Measurements from ENCODE around the gene WDR64. TPM values are rescaled to one million over a fixed set of nuclear protein-coding genes. Genes with fewer than 3 reads are reported as not detected.

Gene WDR64
- total and polyA plus RNA-seq, 2 experiments from 2014 or later: not detected

DNA sequence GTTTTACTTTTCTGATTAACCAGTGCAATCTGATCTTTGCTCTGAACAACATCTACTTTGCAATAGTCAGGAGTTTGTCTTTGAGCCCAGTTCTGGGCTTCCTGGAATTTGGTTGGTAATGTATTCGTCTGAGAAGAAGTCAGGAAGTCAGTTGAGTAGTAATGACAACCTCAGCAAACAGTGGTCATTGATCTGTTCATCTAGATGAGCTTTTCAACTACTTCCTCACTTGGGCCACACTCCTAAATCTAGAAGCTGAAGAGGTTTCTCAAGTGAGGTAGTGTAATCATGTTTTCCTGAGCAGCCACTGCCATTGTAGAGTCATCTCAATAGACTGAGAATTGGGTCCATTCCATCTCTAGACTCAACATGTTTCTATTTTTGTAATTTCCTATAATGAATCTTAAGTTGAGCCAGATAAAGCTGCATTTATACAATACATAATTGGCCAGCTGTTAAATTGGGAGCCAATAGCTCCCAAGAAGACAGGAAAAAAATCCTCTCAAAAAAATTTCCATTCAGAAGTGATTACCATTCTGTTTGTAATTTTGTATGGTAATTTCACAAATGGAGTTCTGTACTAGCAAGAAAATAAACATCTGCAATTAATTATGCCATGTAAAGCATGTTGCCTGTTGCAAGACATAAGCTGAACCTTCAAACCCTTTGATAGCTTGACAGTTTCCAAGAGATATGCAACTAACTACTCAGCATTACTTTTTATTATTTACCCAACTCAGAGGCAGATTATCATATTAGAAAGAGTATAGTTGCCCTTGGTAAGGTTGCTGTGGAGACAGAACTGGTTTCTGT, 49.6 kb downstream of the WDR64 start (continued):
- TF ChIP-seq, protein P1, sequence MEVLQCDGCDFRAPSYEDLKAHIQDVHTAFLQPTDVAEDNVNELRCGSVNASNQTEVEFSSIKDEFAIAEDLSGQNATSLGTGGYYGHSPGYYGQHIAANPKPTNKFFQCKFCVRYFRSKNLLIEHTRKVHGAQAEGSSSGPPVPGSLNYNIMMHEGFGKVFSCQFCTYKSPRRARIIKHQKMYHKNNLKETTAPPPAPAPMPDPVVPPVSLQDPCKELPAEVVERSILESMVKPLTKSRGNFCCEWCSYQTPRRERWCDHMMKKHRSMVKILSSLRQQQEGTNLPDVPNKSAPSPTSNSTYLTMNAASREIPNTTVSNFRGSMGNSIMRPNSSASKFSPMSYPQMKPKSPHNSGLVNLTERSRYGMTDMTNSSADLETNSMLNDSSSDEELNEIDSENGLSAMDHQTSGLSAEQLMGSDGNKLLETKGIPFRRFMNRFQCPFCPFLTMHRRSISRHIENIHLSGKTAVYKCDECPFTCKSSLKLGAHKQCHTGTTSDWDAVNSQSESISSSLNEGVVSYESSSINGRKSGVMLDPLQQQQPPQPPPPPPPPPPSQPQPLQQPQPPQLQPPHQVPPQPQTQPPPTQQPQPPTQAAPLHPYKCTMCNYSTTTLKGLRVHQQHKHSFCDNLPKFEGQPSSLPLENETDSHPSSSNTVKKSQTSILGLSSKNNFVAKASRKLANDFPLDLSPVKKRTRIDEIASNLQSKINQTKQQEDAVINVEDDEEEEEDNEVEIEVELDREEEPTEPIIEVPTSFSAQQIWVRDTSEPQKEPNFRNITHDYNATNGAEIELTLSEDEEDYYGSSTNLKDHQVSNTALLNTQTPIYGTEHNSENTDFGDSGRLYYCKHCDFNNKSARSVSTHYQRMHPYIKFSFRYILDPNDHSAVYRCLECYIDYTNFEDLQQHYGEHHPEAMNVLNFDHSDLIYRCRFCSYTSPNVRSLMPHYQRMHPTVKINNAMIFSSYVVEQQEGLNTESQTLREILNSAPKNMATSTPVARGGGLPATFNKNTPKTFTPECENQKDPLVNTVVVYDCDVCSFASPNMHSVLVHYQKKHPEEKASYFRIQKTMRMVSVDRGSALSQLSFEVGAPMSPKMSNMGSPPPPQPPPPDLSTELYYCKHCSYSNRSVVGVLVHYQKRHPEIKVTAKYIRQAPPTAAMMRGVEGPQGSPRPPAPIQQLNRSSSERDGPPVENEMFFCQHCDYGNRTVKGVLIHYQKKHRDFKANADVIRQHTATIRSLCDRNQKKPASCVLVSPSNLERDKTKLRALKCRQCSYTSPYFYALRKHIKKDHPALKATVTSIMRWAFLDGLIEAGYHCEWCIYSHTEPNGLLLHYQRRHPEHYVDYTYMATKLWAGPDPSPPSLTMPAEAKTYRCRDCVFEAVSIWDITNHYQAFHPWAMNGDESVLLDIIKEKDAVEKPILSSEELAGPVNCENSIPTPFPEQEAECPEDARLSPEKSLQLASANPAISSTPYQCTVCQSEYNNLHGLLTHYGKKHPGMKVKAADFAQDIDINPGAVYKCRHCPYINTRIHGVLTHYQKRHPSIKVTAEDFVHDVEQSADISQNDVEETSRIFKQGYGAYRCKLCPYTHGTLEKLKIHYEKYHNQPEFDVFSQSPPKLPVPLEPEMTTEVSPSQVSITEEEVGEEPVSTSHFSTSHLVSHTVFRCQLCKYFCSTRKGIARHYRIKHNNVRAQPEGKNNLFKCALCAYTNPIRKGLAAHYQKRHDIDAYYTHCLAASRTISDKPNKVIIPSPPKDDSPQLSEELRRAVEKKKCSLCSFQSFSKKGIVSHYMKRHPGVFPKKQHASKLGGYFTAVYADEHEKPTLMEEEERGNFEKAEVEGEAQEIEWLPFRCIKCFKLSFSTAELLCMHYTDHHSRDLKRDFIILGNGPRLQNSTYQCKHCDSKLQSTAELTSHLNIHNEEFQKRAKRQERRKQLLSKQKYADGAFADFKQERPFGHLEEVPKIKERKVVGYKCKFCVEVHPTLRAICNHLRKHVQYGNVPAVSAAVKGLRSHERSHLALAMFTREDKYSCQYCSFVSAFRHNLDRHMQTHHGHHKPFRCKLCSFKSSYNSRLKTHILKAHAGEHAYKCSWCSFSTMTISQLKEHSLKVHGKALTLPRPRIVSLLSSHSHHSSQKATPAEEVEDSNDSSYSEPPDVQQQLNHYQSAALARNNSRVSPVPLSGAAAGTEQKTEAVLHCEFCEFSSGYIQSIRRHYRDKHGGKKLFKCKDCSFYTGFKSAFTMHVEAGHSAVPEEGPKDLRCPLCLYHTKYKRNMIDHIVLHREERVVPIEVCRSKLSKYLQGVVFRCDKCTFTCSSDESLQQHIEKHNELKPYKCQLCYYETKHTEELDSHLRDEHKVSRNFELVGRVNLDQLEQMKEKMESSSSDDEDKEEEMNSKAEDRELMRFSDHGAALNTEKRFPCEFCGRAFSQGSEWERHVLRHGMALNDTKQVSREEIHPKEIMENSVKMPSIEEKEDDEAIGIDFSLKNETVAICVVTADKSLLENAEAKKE (CRISPR knock-in tag; IDR thresholded peaks at IDR 0.05): no peak
- TF ChIP-seq, protein P2, sequence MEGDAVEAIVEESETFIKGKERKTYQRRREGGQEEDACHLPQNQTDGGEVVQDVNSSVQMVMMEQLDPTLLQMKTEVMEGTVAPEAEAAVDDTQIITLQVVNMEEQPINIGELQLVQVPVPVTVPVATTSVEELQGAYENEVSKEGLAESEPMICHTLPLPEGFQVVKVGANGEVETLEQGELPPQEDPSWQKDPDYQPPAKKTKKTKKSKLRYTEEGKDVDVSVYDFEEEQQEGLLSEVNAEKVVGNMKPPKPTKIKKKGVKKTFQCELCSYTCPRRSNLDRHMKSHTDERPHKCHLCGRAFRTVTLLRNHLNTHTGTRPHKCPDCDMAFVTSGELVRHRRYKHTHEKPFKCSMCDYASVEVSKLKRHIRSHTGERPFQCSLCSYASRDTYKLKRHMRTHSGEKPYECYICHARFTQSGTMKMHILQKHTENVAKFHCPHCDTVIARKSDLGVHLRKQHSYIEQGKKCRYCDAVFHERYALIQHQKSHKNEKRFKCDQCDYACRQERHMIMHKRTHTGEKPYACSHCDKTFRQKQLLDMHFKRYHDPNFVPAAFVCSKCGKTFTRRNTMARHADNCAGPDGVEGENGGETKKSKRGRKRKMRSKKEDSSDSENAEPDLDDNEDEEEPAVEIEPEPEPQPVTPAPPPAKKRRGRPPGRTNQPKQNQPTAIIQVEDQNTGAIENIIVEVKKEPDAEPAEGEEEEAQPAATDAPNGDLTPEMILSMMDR (conservative IDR thresholded peaks at IDR 0.05; ENCODE audit: low read depth in 2 of 2): no peak
- no peak for TF ChIP-seq JUNB (IDR thresholded peaks at IDR 0.05; ENCODE audit: unreplicated experiment)
- TF ChIP-seq ZNF114 (CRISPR knock-in tag; IDR thresholded peaks at IDR 0.05): no peak
